Measurements from ENCODE around the gene CC2D2A. TPM values are rescaled to one million over a fixed set of nuclear protein-coding genes. Genes with fewer than 3 reads are reported as not detected.

Gene CC2D2A
- polyA plus RNA-seq, 1 donor from 2014 or later = 8.6 TPM

- H3K79me2 ChIP-seq (replicated peaks; ENCODE audit: insufficient read depth, low read length) = no peaks in the 10 kb centered on the region
- no peak for TF ChIP-seq EZH2 (IDR thresholded peaks at IDR 0.05; ENCODE audit: borderline replicate concordance, insufficient read depth, low read length, poor library complexity, severe bottlenecking)
- no peak for TF ChIP-seq MXI1 (conservative IDR thresholded peaks at IDR 0.05; ENCODE audit: poor library complexity, severe bottlenecking)
- TF ChIP-seq SMC3 (conservative IDR thresholded peaks at IDR 0.05; ENCODE audit: poor library complexity) = no peak
- TF ChIP-seq CTCF (IDR thresholded peaks at IDR 0.05; ENCODE audit: poor library complexity, severe bottlenecking) = no peak
- TF ChIP-seq RAD21 (conservative IDR thresholded peaks at IDR 0.05) = no peak
- no peak for TF ChIP-seq REST (IDR thresholded peaks at IDR 0.05; ENCODE audit: borderline replicate concordance)
- TF ChIP-seq EP300 (conservative IDR thresholded peaks at IDR 0.05; ENCODE audit: poor library complexity, severe bottlenecking) = no peak
- no peak for TF ChIP-seq POLR2AphosphoS5 (IDR thresholded peaks at IDR 0.05)
- no peak for TF ChIP-seq TAF1 (IDR thresholded peaks at IDR 0.05; ENCODE audit: low read depth)
- H3K36me3 ChIP-seq (ENCODE audit: insufficient read depth, low read length) = no peaks in the 10 kb centered on the region
- H3F3A ChIP-seq (ENCODE audit: insufficient read depth, low read length, poor library complexity, severe bottlenecking) = no peaks in the 10 kb centered on the region
- no peak overlapping the region for H3K27ac ChIP-seq (ENCODE audit: low read length)
- no peak overlapping the region for H3K4me3 ChIP-seq (ENCODE audit: low read length)
- no peaks in the 10 kb centered on the region for H3K9me2 ChIP-seq (ENCODE audit: insufficient read depth, low read length)
- no peak overlapping the region for H3K9ac ChIP-seq (ENCODE audit: low read length)
- H3K9me3 ChIP-seq (ENCODE audit: low read length) = no peaks in the 10 kb centered on the region
- H4K20me1 ChIP-seq (ENCODE audit: insufficient read depth) = no peaks in the 10 kb centered on the region
- no peak overlapping the region for H3K4me2 ChIP-seq (ENCODE audit: low read length)
- H2AFZ ChIP-seq (ENCODE audit: low read depth, low read length) = no peak overlapping the region
- H3K27me3 ChIP-seq (ENCODE audit: insufficient read depth, low read depth, low read length) = no peaks in the 10 kb centered on the region
These were observed 129.0 kb downstream of the CC2D2A start for GRCh38 chr4:15598644-15599043.

GRCh38 chr4:15600176-15600575, 130.5 kb downstream of the CC2D2A start:
- Histone ChIP-seq H4K20me1 (ENCODE audit: insufficient read depth) (no peaks in the 10 kb centered on the region), H3F3A (ENCODE audit: insufficient read depth, low read length, poor library complexity, severe bottlenecking) (no peaks in the 10 kb centered on the region), H3K4me3 (ENCODE audit: low read length) (no peak overlapping the region), H3K79me2 (replicated peaks; ENCODE audit: insufficient read depth, low read length) (no peaks in the 10 kb centered on the region), H3K9me3 (ENCODE audit: low read length) (no peaks in the 10 kb centered on the region), H2AFZ (ENCODE audit: low read depth, low read length) (no peak overlapping the region), H3K9me2 (ENCODE audit: insufficient read depth, low read length) (no peaks in the 10 kb centered on the region), H3K27ac (ENCODE audit: low read length) (no peak overlapping the region), H3K36me3 (ENCODE audit: insufficient read depth, low read length) (peaks cover 7% of the 10 kb centered on the region), H3K9ac (ENCODE audit: low read length) (no peak overlapping the region), H3K27me3 (ENCODE audit: insufficient read depth, low read depth, low read length) (no peaks in the 10 kb centered on the region), H3K4me2 (ENCODE audit: low read length) (no peak overlapping the region)
- TF ChIP-seq POLR2AphosphoS5 (IDR thresholded peaks at IDR 0.05) (no peak), REST (IDR thresholded peaks at IDR 0.05; ENCODE audit: borderline replicate concordance) (no peak), SMC3 (conservative IDR thresholded peaks at IDR 0.05; ENCODE audit: poor library complexity) (no peak), EP300 (conservative IDR thresholded peaks at IDR 0.05; ENCODE audit: poor library complexity, severe bottlenecking) (no peak), EZH2 (IDR thresholded peaks at IDR 0.05; ENCODE audit: borderline replicate concordance, insufficient read depth, low read length, poor library complexity, severe bottlenecking) (no peak)

Measured in neural cell (in vitro differentiated cells).